ENCODE results near the gene TCERG1L. TPM values are rescaled to one million over a fixed set of nuclear protein-coding genes. Genes with fewer than 3 reads are reported as not detected.

TCERG1L gene, protein sequence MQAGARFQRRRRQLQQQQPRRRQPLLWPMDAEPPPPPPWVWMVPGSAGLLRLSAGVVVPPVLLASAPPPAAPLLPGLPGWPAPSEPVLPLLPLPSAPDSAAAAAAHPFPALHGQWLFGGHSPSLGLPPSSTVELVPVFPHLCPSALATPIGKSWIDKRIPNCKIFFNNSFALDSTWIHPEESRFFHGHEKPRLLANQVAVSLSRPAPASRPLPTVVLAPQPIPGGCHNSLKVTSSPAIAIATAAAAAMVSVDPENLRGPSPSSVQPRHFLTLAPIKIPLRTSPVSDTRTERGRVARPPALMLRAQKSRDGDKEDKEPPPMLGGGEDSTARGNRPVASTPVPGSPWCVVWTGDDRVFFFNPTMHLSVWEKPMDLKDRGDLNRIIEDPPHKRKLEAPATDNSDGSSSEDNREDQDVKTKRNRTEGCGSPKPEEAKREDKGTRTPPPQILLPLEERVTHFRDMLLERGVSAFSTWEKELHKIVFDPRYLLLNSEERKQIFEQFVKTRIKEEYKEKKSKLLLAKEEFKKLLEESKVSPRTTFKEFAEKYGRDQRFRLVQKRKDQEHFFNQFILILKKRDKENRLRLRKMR
- total RNA-seq (not detected), polyA plus RNA-seq (not detected)
- long read RNA-seq, donor 1: 0 reads
- long read RNA-seq, donor 2: 0 reads

DNA sequence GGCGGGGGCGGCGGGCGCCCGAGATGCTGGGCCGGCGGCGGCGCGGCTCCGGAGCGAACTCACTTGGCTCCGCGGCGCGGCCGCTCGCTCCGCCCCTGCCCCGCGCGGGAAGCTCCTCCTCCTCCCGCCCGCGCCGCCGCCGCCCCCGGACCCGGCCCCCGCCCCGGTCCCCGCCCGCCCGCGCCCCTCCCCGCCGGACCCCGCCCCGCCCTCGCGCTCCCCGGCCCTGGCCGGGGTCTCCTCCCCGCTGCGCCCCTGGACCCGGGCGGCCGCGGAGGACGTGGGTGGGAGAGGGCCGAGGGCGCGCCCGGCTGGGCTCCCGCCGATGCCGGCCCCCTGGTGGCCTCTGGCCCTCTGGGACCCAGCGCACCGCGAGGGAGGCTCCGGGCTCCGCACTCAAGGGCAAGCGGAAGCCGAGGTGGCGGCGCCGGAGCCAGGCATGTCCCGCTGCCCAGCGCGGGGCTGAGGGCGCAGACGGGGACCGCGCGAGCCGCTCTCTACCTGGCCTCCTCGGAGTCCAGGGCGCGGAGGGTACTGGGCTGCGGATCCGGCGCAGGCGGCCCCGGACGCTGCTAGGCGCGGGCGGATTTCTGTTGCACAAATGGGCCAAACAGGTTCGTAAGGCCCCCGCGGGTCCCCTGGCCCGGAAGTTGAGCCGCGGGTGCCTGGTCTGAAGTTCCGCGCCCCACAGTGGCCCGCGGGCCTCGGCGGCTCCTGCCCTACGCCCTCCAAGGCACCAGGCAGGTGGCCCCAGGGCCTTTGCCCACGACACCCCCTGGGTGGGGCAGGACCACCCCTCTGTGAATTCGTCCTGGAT is at the start of gene TCERG1L:
Gene TCERG1L (minus strand): TSS at position 61 of the 817 bp plus-strand sequence. CDS start 86 bp downstream, outside the sequence.
- Histone ChIP-seq H3K27me3 (ENCODE audit: control insufficient read depth in 1 of 2, insufficient read depth in 2 of 2, low read length in 1 of 2) (no peaks in the 10 kb centered on the region), H3K9me3 (ENCODE audit: control insufficient read depth, low read length) (no peaks in the 10 kb centered on the region), H3K4me3 (ENCODE audit: low read length in 2 of 2) (peak within 1 kb of the TSS in 1 of 2 donors; percentile 11), H3K4me1 (ENCODE audit: control insufficient read depth in 1 of 2, insufficient read depth in 2 of 2, low read length in 2 of 2) (no peaks in the 10 kb centered on the region), H3K36me3 (ENCODE audit: control insufficient read depth in 1 of 2, insufficient read depth in 2 of 2, low read length in 1 of 2) (no peaks in the 10 kb centered on the region), H3K27ac (ENCODE audit: low read depth in 1 of 2, low read length in 2 of 2) (no peak within 1 kb of the TSS)
- peak; percentile 23 for ATAC-seq (ENCODE audit: low FRiP score)
- DNase-seq: peak in 1 of 2 donors; percentile 69
- 0 to 1% methylated on average over 37 to 104 of the region's 104 CpGs for WGBS, 2 donors
- intact Hi-C loops (cut with DNase I): no loop called here

- H3K4me3 ChIP-seq (ENCODE audit: low read length in 2 of 2): no peak overlapping the region
- no peaks in the 10 kb centered on the region for H3K36me3 ChIP-seq (ENCODE audit: control insufficient read depth in 1 of 2, insufficient read depth in 2 of 2, low read length in 1 of 2)
- 55% methylated on average over 13 of the region's 13 CpGs for WGBS, 2 donors
- H3K4me1 ChIP-seq (ENCODE audit: control insufficient read depth in 1 of 2, insufficient read depth in 2 of 2, low read length in 2 of 2): no peaks in the 10 kb centered on the region
- H3K27ac ChIP-seq (ENCODE audit: low read depth in 1 of 2, low read length in 2 of 2): no peak overlapping the region
- intact Hi-C loops (cut with DNase I): no loop called here
- peaks cover 5% of the 10 kb centered on the region for H3K9me3 ChIP-seq (ENCODE audit: control insufficient read depth, low read length)
- no peaks in the 10 kb centered on the region for H3K27me3 ChIP-seq (ENCODE audit: control insufficient read depth in 1 of 2, insufficient read depth in 2 of 2, low read length in 1 of 2)
- DNase-seq (no peak), ATAC-seq (ENCODE audit: low FRiP score) (no peak)
Measured at GRCh38 chr10:131358741-131359442, 47.4 kb upstream of the TCERG1L start.

DNA sequence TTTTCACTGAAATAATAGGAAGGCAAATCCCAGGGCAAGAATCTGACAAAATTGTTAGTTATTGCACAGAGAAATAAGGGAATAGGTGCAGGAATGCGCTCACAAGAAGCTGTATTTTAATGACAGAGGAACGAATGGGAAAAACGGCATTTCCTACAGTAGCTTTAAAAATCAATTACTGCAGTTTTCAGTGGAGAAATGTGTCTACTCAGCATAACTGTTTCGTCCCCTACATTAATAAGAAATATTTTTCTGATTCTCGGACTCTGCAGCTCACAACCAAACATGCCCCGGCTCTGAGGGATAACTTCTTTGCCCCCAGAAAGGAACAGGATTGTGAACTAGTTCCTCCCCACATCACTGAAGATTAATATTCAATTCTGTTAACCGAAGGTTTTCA is 44.9 kb upstream of the TCERG1L start:
- H3K9me3 ChIP-seq (ENCODE audit: control insufficient read depth, low read length): peaks cover 5% of the 10 kb centered on the region
- no peak for ATAC-seq (ENCODE audit: low FRiP score)
- no peak overlapping the region for H3K27ac ChIP-seq (ENCODE audit: low read depth in 1 of 2, low read length in 2 of 2)
- no peaks in the 10 kb centered on the region for H3K27me3 ChIP-seq (ENCODE audit: control insufficient read depth in 1 of 2, insufficient read depth in 2 of 2, low read length in 1 of 2)
- H3K4me3 ChIP-seq (ENCODE audit: low read length in 2 of 2): no peak overlapping the region
- no peaks in the 10 kb centered on the region for H3K36me3 ChIP-seq (ENCODE audit: control insufficient read depth in 1 of 2, insufficient read depth in 2 of 2, low read length in 1 of 2)
- H3K4me1 ChIP-seq (ENCODE audit: control insufficient read depth in 1 of 2, insufficient read depth in 2 of 2, low read length in 2 of 2): no peaks in the 10 kb centered on the region
- 65 to 68% methylated on average over 7 of the region's 7 CpGs for WGBS, 2 donors
- intact Hi-C loops (cut with DNase I): no loop called here
- DNase-seq: no peak

DNA sequence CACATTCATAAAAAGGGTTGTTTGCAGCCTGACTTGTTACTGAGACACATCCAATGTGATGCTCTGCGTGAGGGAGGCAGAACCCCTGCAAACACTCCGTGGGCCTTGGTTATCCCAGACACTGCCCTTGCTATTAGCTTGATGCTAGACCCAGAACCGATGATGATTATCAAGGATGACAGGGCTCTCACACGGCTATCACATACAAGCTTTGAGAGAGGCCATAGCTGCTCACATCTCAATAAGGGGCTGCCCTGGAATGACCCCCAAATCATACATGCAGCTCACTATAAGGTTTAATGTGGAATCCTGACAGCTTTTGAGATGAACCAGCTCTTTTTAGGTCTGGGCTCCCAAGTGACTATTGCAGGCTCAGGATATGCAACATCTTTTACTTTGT is 44.4 kb upstream of the TCERG1L start:
- Histone ChIP-seq H3K27me3 (ENCODE audit: control insufficient read depth in 1 of 2, insufficient read depth in 2 of 2, low read length in 1 of 2) (no peaks in the 10 kb centered on the region), H3K9me3 (ENCODE audit: control insufficient read depth, low read length) (peaks cover 5% of the 10 kb centered on the region), H3K36me3 (ENCODE audit: control insufficient read depth in 1 of 2, insufficient read depth in 2 of 2, low read length in 1 of 2) (no peaks in the 10 kb centered on the region), H3K4me1 (ENCODE audit: control insufficient read depth in 1 of 2, insufficient read depth in 2 of 2, low read length in 2 of 2) (no peaks in the 10 kb centered on the region), H3K4me3 (ENCODE audit: low read length in 2 of 2) (no peak overlapping the region), H3K27ac (ENCODE audit: low read depth in 1 of 2, low read length in 2 of 2) (no peak overlapping the region)
- DNase-seq: no peak
- 79 to 87% methylated on average over 4 of the region's 4 CpGs for WGBS, 2 donors
- ATAC-seq (ENCODE audit: low FRiP score): no peak
- intact Hi-C loops (cut with DNase I): no loop called here

DNA sequence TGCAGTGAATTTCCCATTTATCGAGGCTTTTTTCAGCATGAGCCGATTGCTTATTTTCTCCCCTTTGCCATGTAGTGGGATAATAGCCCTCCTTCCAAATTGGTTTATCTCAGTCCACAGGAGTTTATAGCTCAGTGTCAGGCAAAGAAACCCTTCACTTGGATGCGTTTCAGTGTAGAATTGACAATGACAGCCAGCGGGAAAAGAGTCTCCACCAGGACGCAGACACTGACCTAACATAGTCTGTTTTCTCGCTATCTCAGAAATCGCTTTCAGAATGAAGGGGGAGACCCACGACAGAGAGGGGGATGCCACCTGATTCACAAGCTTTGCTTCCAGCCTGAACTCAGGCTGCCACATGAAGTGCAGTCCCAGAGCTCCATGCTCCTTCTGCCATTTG is 43.5 kb upstream of the TCERG1L start:
- WGBS, 2 donors: 84 to 86% methylated on average over 8 of the region's 8 CpGs

GRCh38 chr10:131354380-131354779 is 42.9 kb upstream of the TCERG1L start:
- WGBS, 2 donors: 52 to 57% methylated on average over 9 of the region's 9 CpGs
- H3K27me3 ChIP-seq (ENCODE audit: control insufficient read depth in 1 of 2, insufficient read depth in 2 of 2, low read length in 1 of 2): no peaks in the 10 kb centered on the region
- intact Hi-C loops (cut with DNase I): no loop called here

More for the DNA sequence above, 43.5 kb upstream of the TCERG1L start:
- Histone ChIP-seq H3K4me3 (ENCODE audit: low read length in 2 of 2) (no peak overlapping the region), H3K36me3 (ENCODE audit: control insufficient read depth in 1 of 2, insufficient read depth in 2 of 2, low read length in 1 of 2) (no peaks in the 10 kb centered on the region), H3K9me3 (ENCODE audit: control insufficient read depth, low read length) (peaks cover 3% of the 10 kb centered on the region), H3K27ac (ENCODE audit: low read depth in 1 of 2, low read length in 2 of 2) (no peak overlapping the region), H3K27me3 (ENCODE audit: control insufficient read depth in 1 of 2, insufficient read depth in 2 of 2, low read length in 1 of 2) (no peaks in the 10 kb centered on the region), H3K4me1 (ENCODE audit: control insufficient read depth in 1 of 2, insufficient read depth in 2 of 2, low read length in 2 of 2) (no peaks in the 10 kb centered on the region)
- ATAC-seq (ENCODE audit: low FRiP score) (no peak), DNase-seq (no peak)
- intact Hi-C loops (cut with DNase I): no loop called here

DNA sequence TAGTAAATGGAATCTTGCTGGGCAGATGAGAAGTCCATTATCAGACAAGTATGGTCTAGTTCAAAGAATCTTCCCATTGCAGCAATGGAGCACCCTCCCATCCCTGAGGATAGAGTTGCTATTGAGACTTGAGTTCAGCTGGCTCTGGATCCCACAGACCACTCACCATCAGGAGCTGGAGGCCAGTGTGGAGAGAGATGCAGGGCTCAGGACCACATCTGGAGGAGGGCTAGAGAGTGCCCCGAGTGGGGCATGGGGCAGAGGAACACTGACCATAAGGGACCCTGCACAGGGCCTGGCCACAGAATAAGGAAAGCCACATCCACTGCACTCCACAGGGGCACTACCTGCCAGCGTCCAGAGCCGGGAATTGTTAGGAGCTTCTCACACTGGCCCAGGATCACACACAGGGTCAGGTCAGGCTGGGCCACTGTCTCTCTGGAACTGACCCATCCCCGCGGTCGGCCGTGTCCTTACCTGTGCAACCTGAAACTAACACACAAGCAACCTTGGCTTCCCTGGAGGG is 41.3 kb upstream of the TCERG1L start:
- no peak overlapping the region for H3K27ac ChIP-seq (ENCODE audit: low read depth in 1 of 2, low read length in 2 of 2)
- peaks cover 2% of the 10 kb centered on the region for H3K9me3 ChIP-seq (ENCODE audit: control insufficient read depth, low read length)
- H3K4me3 ChIP-seq (ENCODE audit: low read length in 2 of 2): no peak overlapping the region
- WGBS, 2 donors: 84% methylated on average over 7 of the region's 7 CpGs
- no peaks in the 10 kb centered on the region for H3K36me3 ChIP-seq (ENCODE audit: control insufficient read depth in 1 of 2, insufficient read depth in 2 of 2, low read length in 1 of 2)
- no peaks in the 10 kb centered on the region for H3K27me3 ChIP-seq (ENCODE audit: control insufficient read depth in 1 of 2, insufficient read depth in 2 of 2, low read length in 1 of 2)
- DNase-seq: no peak
- intact Hi-C loops (cut with DNase I): no loop called here
- no peaks in the 10 kb centered on the region for H3K4me1 ChIP-seq (ENCODE audit: control insufficient read depth in 1 of 2, insufficient read depth in 2 of 2, low read length in 2 of 2)
- ATAC-seq (ENCODE audit: low FRiP score): peak; percentile 30

More at GRCh38 chr10:131354380-131354779, 42.9 kb upstream of the TCERG1L start:
- Histone ChIP-seq H3K9me3 (ENCODE audit: control insufficient read depth, low read length) (peaks cover 2% of the 10 kb centered on the region), H3K36me3 (ENCODE audit: control insufficient read depth in 1 of 2, insufficient read depth in 2 of 2, low read length in 1 of 2) (no peaks in the 10 kb centered on the region), H3K4me3 (ENCODE audit: low read length in 2 of 2) (no peak overlapping the region), H3K4me1 (ENCODE audit: control insufficient read depth in 1 of 2, insufficient read depth in 2 of 2, low read length in 2 of 2) (no peaks in the 10 kb centered on the region), H3K27ac (ENCODE audit: low read depth in 1 of 2, low read length in 2 of 2) (no peak overlapping the region)
- no peak for DNase-seq
- ATAC-seq (ENCODE audit: low FRiP score): no peak

DNA sequence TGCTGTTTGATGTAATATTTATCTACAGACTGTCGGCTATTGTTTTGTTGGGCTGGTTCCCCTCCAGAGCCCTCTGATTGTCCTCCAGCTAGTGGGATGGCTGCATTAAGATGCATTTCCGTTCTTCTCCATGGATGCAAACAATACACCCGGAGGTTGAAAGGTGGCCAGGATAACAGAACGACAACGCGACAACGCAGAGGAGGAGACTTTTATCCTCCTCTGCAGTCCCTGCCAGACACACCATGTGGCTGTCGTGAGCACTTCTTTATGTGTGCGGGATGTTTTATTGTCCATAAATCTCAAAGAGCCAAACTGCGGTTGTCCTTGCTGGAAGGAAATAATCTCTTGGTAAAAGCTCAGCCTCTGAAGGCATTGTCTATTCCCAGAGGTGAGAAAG is 39.1 kb upstream of the TCERG1L start:
- Histone ChIP-seq H3K36me3 (ENCODE audit: control insufficient read depth in 1 of 2, insufficient read depth in 2 of 2, low read length in 1 of 2) (no peaks in the 10 kb centered on the region), H3K9me3 (ENCODE audit: control insufficient read depth, low read length) (no peaks in the 10 kb centered on the region), H3K4me3 (ENCODE audit: low read length in 2 of 2) (no peak overlapping the region), H3K4me1 (ENCODE audit: control insufficient read depth in 1 of 2, insufficient read depth in 2 of 2, low read length in 2 of 2) (no peaks in the 10 kb centered on the region), H3K27ac (ENCODE audit: low read depth in 1 of 2, low read length in 2 of 2) (no peak overlapping the region), H3K27me3 (ENCODE audit: control insufficient read depth in 1 of 2, insufficient read depth in 2 of 2, low read length in 1 of 2) (no peaks in the 10 kb centered on the region)
- WGBS, 2 donors: 62 to 69% methylated on average over 10 of the region's 10 CpGs
- ATAC-seq (ENCODE audit: low FRiP score) (no peak), DNase-seq (no peak)
- intact Hi-C loops (cut with DNase I): no loop called here
